Measurements from ENCODE around the gene SLC44A5. TPM values are rescaled to one million over a fixed set of nuclear protein-coding genes. Genes with fewer than 3 reads are reported as not detected.

SLC44A5 gene
- total and polyA plus RNA-seq, 4 donors, result 0.13 to 1.1 (median 0.22) TPM

DNA sequence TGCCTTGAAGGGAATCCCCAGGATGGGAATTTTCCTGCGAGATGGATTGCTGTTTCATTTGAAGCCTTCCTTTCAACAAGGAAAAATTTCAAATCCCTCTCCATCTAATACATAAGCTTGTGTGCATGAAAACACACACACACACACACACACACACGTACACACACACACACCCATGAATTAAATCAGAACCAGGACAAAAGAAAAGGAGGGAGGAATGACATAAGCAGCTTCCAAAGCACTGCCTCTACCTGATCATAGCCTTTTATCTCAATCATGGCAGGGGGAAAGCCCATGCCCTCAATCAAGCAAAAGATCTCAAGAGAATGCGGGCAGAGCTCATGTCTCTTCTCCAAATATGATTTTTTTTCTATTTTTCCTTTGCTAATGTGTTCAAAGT is 139.7 kb downstream of the SLC44A5 start (continued):
- TF ChIP-seq, protein P1, sequence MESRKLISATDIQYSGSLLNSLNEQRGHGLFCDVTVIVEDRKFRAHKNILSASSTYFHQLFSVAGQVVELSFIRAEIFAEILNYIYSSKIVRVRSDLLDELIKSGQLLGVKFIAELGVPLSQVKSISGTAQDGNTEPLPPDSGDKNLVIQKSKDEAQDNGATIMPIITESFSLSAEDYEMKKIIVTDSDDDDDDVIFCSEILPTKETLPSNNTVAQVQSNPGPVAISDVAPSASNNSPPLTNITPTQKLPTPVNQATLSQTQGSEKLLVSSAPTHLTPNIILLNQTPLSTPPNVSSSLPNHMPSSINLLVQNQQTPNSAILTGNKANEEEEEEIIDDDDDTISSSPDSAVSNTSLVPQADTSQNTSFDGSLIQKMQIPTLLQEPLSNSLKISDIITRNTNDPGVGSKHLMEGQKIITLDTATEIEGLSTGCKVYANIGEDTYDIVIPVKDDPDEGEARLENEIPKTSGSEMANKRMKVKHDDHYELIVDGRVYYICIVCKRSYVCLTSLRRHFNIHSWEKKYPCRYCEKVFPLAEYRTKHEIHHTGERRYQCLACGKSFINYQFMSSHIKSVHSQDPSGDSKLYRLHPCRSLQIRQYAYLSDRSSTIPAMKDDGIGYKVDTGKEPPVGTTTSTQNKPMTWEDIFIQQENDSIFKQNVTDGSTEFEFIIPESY (IDR thresholded peaks at IDR 0.05), result no peak
- TF ChIP-seq RAD21 (IDR thresholded peaks at IDR 0.05) (no peak), NR2F2 (IDR thresholded peaks at IDR 0.05) (no peak), CTCF (IDR thresholded peaks at IDR 0.05; ENCODE audit: low read depth, low read length, missing input control) (no peak), HNF4A (conservative IDR thresholded peaks at IDR 0.05) (no peak)

GRCh38 chr1:75470448-75470847 is 140.5 kb downstream of the SLC44A5 start:
- no peak for DNase-seq (ENCODE audit: low spot score)
- Histone ChIP-seq H3K9ac (ENCODE audit: low read depth in 1 of 2, low read length in 2 of 2) (no peak overlapping the region), H3K9me3 (ENCODE audit: control insufficient read depth in 4 of 4, low read length in 3 of 4) (no peaks in the 10 kb centered on the region), H3K36me3 (ENCODE audit: control insufficient read depth in 4 of 4, insufficient read depth in 3 of 4, low read depth in 1 of 4, low read length in 3 of 4) (no peaks in the 10 kb centered on the region), H3K4me3 (ENCODE audit: low read depth in 1 of 3, low read length in 3 of 3) (no peak overlapping the region), H3K4me1 (ENCODE audit: control insufficient read depth in 4 of 4, insufficient read depth in 4 of 4, low read length in 3 of 4) (no peaks in the 10 kb centered on the region), H3K27me3 (ENCODE audit: control insufficient read depth in 4 of 4, insufficient read depth in 4 of 4, low read length in 3 of 4) (no peaks in the 10 kb centered on the region), H3K27ac (ENCODE audit: low read depth in 1 of 2, low read length in 2 of 2) (no peak overlapping the region)
- TF ChIP-seq RAD21 (IDR thresholded peaks at IDR 0.05), result no peak
- WGBS, result 70% methylated on average over 6 of the region's 6 CpGs

DNA sequence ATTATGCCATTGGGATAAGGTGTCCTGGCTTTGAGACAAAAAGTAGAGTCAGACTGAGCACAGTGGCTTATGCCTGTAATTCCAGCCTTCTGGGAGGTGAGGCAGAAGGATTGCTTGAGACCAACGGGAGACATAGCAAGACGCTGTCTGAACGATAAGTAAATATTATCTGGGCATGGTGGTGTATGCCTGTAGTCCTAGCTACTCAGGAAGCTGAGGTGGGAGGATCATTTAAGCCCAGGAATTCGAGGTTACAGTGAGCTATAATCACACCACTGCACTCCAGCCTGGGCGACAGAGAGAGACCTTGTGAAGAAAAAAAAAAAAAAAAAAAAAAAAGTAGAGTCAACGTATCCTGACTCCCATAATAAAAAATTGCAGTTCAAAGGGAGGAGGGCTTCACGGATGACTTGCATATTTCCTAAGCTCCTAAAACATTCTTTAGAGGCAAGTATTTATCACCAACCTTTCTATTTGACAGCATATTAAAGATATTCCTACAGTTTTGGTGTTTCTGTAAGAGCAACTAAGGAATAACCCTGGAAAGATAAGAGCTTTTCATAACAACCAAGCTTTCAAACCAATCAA is 141.2 kb downstream of the SLC44A5 start:
- no peak for DNase-seq (ENCODE audit: low spot score)
- no peaks in the 10 kb centered on the region for H3K36me3 ChIP-seq (ENCODE audit: control insufficient read depth in 4 of 4, insufficient read depth in 3 of 4, low read depth in 1 of 4, low read length in 3 of 4)
- TF ChIP-seq NR2F2 (IDR thresholded peaks at IDR 0.05), result no peak
- TF ChIP-seq TAF1 (conservative IDR thresholded peaks at IDR 0.05), result no peak
- no peak for TF ChIP-seq GABPA (IDR thresholded peaks at IDR 0.05 in 1 of 2, conservative IDR thresholded peaks at IDR 0.05 in 1 of 2)
- TF ChIP-seq, protein P1 (IDR thresholded peaks at IDR 0.05), result no peak
- no peak for TF ChIP-seq RXRA (IDR thresholded peaks at IDR 0.05)
- TF ChIP-seq, protein P2, sequence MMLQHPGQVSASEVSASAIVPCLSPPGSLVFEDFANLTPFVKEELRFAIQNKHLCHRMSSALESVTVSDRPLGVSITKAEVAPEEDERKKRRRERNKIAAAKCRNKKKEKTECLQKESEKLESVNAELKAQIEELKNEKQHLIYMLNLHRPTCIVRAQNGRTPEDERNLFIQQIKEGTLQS (IDR thresholded peaks at IDR 0.05), result no peak
- no peak for TF ChIP-seq HNF4G (IDR thresholded peaks at IDR 0.05)
- TF ChIP-seq EGR1 (IDR thresholded peaks at IDR 0.05; ENCODE audit: low read depth in 2 of 2), result no peak
- TF ChIP-seq FOXA1 (IDR thresholded peaks at IDR 0.05), result no peak
- TF ChIP-seq SP1 (IDR thresholded peaks at IDR 0.05), result no peak
- TF ChIP-seq JUND (IDR thresholded peaks at IDR 0.05), result no peak
- TF ChIP-seq CTCF (IDR thresholded peaks at IDR 0.05; ENCODE audit: low read depth, low read length, missing input control), result no peak
- TF ChIP-seq RAD21 (IDR thresholded peaks at IDR 0.05), result no peak
- TF ChIP-seq FOXA2 (IDR thresholded peaks at IDR 0.05), result no peak
- TF ChIP-seq, protein P3, sequence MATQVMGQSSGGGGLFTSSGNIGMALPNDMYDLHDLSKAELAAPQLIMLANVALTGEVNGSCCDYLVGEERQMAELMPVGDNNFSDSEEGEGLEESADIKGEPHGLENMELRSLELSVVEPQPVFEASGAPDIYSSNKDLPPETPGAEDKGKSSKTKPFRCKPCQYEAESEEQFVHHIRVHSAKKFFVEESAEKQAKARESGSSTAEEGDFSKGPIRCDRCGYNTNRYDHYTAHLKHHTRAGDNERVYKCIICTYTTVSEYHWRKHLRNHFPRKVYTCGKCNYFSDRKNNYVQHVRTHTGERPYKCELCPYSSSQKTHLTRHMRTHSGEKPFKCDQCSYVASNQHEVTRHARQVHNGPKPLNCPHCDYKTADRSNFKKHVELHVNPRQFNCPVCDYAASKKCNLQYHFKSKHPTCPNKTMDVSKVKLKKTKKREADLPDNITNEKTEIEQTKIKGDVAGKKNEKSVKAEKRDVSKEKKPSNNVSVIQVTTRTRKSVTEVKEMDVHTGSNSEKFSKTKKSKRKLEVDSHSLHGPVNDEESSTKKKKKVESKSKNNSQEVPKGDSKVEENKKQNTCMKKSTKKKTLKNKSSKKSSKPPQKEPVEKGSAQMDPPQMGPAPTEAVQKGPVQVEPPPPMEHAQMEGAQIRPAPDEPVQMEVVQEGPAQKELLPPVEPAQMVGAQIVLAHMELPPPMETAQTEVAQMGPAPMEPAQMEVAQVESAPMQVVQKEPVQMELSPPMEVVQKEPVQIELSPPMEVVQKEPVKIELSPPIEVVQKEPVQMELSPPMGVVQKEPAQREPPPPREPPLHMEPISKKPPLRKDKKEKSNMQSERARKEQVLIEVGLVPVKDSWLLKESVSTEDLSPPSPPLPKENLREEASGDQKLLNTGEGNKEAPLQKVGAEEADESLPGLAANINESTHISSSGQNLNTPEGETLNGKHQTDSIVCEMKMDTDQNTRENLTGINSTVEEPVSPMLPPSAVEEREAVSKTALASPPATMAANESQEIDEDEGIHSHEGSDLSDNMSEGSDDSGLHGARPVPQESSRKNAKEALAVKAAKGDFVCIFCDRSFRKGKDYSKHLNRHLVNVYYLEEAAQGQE (IDR thresholded peaks at IDR 0.05), result no peak

More for the DNA sequence above, 141.2 kb downstream of the SLC44A5 start:
- no peaks in the 10 kb centered on the region for H3K9me3 ChIP-seq (ENCODE audit: control insufficient read depth in 4 of 4, low read length in 3 of 4)
- H3K4me1 ChIP-seq (ENCODE audit: control insufficient read depth in 4 of 4, insufficient read depth in 4 of 4, low read length in 3 of 4), result no peaks in the 10 kb centered on the region
- H3K9ac ChIP-seq (ENCODE audit: low read depth in 1 of 2, low read length in 2 of 2), result no peak overlapping the region
- H3K27ac ChIP-seq (ENCODE audit: low read depth in 1 of 2, low read length in 2 of 2), result no peak overlapping the region
- no peak overlapping the region for H3K4me3 ChIP-seq (ENCODE audit: low read depth in 1 of 3, low read length in 3 of 3)
- 73% methylated on average over 7 of the region's 7 CpGs for WGBS
- no peaks in the 10 kb centered on the region for H3K27me3 ChIP-seq (ENCODE audit: control insufficient read depth in 4 of 4, insufficient read depth in 4 of 4, low read length in 3 of 4)
